ENCODE measurements around the gene WDR64. TPM values are rescaled to one million over a fixed set of nuclear protein-coding genes. Genes with fewer than 3 reads are reported as not detected.

The WDR64 gene
- total and polyA plus RNA-seq, 7 donors = 0.09 TPM; not detected in 6

- no peak for DNase-seq
- no peak overlapping the region for H3K4me3 ChIP-seq
- intact Hi-C loops (cut with DNase I) = no loop called here
- no peak overlapping the region for H3K27ac ChIP-seq
- peaks cover 0 to 5% (median 0%) of the 10 kb centered on the region in 4 donors for H3K4me1 ChIP-seq
- no peaks in the 10 kb centered on the region for H3K36me3 ChIP-seq
- TF ChIP-seq POLR2A (IDR thresholded peaks at IDR 0.05) = no peak
- no peak for TF ChIP-seq EP300 (IDR thresholded peaks at IDR 0.05)
- no peak for TF ChIP-seq CTCF (IDR thresholded peaks at IDR 0.05)
- no peak for TF ChIP-seq POLR2AphosphoS5 (IDR thresholded peaks at IDR 0.05)
- no peaks in the 10 kb centered on the region for H3K9me3 ChIP-seq
- H3K27me3 ChIP-seq = no peaks in the 10 kb centered on the region
Measured at GRCh38 chr1:241607497-241607896, 44.6 kb upstream of the WDR64 start.

GRCh38 chr1:241608379-241609033, 43.6 kb upstream of the WDR64 start:
- H3K27me3 ChIP-seq = no peaks in the 10 kb centered on the region
- H3K4me3 ChIP-seq = no peak overlapping the region
- no peak overlapping the region for H3K27ac ChIP-seq
- peaks cover 0 to 5% (median 0%) of the 10 kb centered on the region in 4 donors for H3K4me1 ChIP-seq
- no peaks in the 10 kb centered on the region for H3K36me3 ChIP-seq
- TF ChIP-seq EP300 (IDR thresholded peaks at IDR 0.05) = no peak
- TF ChIP-seq POLR2A (IDR thresholded peaks at IDR 0.05) = no peak
- no peak for TF ChIP-seq CTCF (IDR thresholded peaks at IDR 0.05)
- no peak for TF ChIP-seq POLR2AphosphoS5 (IDR thresholded peaks at IDR 0.05)
- DNase-seq = no peak
- intact Hi-C loops (cut with DNase I) = no loop called here
- no peaks in the 10 kb centered on the region for H3K9me3 ChIP-seq
- 66 to 71% methylated on average over 3 of the region's 3 CpGs for WGBS, 2 donors

- H3K27me3 ChIP-seq = no peaks in the 10 kb centered on the region
- H3K27ac ChIP-seq = no peak overlapping the region
- H3K9me3 ChIP-seq = no peaks in the 10 kb centered on the region
- peaks cover 0 to 5% (median 0%) of the 10 kb centered on the region in 4 donors for H3K4me1 ChIP-seq
- intact Hi-C loops (cut with DNase I) = loop anchor here (5.0 kb wide), 1 partner anchor 237 kb away; the partner anchor contains the start of gene EXO1
- DNase-seq = no peak
- 13 to 51% methylated on average over 8 of the region's 8 CpGs for WGBS, 2 donors
- no peak overlapping the region for H3K4me3 ChIP-seq
- H3K36me3 ChIP-seq = no peaks in the 10 kb centered on the region
- TF ChIP-seq POLR2AphosphoS5 (IDR thresholded peaks at IDR 0.05) = no peak
- TF ChIP-seq POLR2A (IDR thresholded peaks at IDR 0.05) = no peak
- TF ChIP-seq EP300 (IDR thresholded peaks at IDR 0.05) = no peak
- TF ChIP-seq CTCF (IDR thresholded peaks at IDR 0.05) = no peak
Measured at GRCh38 chr1:241610056-241610815, 41.8 kb upstream of the WDR64 start.

GRCh38 chr1:241611063-241611462, 41.0 kb upstream of the WDR64 start:
- WGBS, 2 donors = 3 to 24% methylated on average over 3 of the region's 3 CpGs
- H3K4me3 ChIP-seq = no peak overlapping the region
- no peaks in the 10 kb centered on the region for H3K36me3 ChIP-seq
- no peak for TF ChIP-seq EP300 (IDR thresholded peaks at IDR 0.05)
- peak; percentile 38 to 72 (median 63) for TF ChIP-seq CTCF (IDR thresholded peaks at IDR 0.05)
- H3K27ac ChIP-seq = no peak overlapping the region
- H3K4me1 ChIP-seq = peaks cover 0 to 5% (median 0%) of the 10 kb centered on the region in 4 donors
- DNase-seq = no peak
- no peaks in the 10 kb centered on the region for H3K9me3 ChIP-seq
- intact Hi-C loops (cut with DNase I) = loop anchor here (5.0 kb wide), 1 partner anchor 236 kb away; the partner anchor contains the start of gene EXO1
- no peaks in the 10 kb centered on the region for H3K27me3 ChIP-seq

All from sigmoid colon (tissue), 7 donors.